GM12873 (cell line): ENCODE results near the gene ISYNA1.

ENCODE experiments used
- TF ChIP-seq, protein P1 (sequence below): IDR thresholded peaks from 2 replicates; pipeline ENCODE4 v1.5.1; 2012; ENCODE audit warnings: low read depth, mild to moderate bottlenecking, moderate library complexity, low read length, control low read depth; ENCODE audit not compliant: insufficient read depth; ENCODE audit errors: missing control alignments

The ISYNA1 gene

DNA sequence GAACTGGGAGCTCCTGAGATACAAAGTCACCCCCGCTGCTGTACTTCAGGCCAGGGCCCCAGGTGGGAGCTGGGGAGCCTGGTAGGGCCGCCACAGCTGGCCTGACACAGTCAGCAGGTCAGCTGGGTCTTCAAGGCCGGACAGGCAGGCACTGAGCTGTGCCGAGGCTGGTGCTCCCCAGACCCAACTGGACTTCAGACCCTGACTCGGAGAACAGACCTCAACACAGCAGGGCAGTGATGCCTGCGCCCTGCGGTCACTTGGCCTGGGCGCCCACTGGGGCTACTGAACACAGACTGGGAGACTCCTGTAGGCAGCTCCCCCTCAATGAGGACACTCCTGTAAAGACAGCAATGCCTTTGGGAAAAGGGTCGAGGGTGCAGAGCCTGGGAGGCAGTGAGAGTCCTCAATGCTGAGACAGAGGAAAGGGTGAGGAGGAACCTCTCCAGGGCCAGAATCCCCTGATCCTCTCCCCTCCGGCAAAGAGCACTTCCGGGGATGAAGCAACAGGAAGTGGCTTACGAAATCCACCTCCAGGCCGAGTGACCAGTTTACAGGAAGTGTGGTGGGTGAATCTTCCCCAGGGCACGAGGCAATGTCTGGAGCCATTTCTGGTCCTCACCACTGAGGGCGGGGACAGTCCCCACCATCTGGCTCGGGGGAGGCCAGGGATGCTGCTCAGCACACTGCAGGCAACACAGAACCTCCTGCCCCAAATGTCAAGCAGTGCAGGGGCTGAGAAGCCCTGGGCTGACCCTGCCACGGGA is 40.8 kb upstream of the ISYNA1 start:
- TF ChIP-seq, protein P1, sequence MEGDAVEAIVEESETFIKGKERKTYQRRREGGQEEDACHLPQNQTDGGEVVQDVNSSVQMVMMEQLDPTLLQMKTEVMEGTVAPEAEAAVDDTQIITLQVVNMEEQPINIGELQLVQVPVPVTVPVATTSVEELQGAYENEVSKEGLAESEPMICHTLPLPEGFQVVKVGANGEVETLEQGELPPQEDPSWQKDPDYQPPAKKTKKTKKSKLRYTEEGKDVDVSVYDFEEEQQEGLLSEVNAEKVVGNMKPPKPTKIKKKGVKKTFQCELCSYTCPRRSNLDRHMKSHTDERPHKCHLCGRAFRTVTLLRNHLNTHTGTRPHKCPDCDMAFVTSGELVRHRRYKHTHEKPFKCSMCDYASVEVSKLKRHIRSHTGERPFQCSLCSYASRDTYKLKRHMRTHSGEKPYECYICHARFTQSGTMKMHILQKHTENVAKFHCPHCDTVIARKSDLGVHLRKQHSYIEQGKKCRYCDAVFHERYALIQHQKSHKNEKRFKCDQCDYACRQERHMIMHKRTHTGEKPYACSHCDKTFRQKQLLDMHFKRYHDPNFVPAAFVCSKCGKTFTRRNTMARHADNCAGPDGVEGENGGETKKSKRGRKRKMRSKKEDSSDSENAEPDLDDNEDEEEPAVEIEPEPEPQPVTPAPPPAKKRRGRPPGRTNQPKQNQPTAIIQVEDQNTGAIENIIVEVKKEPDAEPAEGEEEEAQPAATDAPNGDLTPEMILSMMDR, result no peak

DNA sequence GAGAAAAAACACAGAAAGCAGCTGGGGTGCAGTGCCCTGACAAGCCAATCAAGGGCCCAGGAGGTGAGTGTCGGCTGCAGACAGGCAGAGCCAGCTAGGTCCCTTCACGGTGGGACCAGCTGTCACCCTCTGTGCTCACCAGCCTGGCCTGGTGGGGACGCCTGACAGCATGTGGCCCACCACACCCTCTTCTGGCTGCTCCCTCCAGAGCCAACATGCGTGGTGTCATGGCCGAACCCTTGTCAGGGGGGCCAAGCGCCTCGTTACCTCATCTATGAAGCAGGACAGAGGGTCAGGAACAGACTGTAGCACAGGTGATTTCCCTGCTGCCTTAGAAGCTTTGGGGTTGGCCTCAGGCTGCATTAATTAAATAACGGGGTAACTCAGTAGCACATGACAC is 40.0 kb upstream of the ISYNA1 start:
- TF ChIP-seq, protein P1, result no peak

DNA sequence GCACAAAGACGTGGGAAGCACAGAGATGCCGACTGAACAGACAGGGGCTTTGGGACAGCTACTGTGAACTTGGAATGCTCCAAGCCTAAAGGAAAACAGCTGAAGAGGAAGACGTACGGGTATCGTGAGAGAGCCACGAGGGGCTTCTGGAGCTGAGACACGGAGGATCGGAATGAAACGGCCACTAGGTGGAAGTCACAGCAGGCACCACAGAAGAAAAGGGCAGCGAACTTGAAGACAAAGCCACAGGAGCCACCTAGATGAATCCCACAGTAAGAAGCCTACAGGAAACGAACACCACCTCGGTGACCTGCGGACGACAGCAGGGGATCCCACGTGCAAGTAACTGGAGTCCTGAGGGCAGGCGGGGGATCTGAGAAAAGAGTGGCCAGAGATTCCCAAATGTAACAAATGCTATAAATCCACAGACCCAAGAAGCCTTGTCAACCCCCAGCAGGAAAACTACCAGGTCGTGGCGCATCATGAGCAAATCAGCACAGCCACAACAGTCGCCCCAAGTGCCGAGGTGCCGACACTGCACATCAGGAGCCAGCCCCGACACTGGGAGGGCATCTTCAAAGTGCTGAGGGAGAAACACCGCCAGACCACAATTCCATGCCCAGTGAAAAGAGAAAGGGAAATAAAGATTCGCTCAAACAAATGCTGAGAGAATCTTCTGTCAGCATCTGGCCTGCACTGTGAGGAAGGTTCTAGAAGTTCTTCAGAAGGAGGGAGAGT is 39.3 kb upstream of the ISYNA1 start:
- TF ChIP-seq, protein P1, result no peak

DNA sequence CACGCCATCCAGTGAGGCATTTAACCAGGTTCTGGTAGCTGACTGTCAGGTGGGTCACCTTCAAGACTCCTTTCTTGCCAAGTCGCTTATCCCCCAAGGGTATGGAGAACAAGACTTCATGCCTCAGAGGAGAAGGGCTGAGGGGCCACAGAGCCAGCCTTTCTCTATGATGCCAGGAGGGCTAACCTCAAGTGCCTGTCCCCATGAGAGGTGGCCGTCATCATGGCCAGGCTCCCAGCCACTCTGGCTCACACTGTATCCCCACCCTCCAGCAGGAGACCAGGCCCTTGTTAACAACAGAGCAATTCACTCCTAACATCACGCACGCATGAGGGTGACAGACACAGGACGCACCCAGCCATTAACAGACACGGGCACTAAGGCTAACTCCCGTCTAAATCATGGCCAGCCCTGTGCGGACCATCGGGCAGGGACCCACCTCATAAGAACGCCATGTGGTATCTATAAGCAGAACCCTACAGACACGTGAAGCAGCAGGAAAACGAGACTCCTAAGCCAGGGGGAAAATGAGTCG is 38.6 kb upstream of the ISYNA1 start:
- TF ChIP-seq, protein P1, result no peak

DNA sequence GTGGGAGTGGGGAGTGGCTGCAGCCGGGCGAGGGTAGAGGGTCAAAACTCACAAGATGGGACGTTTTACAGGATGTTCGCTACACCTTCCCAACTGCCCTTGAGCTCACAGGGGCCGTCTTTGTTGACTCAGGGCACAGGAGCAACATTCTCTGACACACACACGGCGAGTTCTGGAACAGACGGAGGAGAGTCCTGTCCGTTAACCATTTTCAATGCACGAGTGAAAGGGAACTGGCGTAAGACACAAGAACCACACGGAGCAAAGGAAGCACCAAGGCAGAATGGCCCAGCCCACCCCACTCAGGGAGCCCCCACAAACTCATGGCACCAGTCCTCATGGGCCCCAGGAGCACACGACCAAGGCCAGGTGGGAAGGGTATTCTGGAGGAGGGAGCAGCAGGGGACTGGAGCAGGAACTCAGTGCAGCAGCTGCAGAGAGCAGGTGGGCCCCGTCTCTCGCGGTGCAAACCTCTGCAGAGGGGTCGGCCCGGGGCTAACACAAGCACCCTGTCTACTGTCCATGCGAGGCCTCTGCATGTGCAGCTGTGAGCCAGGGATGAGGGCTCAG is 37.9 kb upstream of the ISYNA1 start:
- TF ChIP-seq, protein P1, result no peak

DNA sequence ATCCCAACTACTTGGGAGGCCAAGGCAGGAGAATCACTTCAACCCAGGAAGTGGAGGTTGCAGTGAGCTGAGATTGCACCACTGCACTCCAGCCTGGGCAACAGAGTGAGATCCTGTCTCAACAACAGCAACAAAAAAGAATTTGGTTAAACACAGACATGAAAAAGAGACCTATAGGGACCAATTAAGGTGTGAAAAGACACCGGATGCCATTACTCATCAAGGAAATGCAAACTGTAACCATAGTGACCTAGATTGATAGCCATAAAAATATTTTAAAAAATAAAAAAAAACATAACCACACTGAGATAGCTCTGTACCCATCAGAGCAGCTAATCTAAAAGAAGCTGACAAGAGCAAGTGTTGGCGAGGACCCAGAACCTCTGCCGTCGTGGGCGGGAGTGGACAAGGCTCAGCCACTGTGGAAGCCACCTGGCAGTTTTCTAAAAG is 37.1 kb upstream of the ISYNA1 start:
- TF ChIP-seq, protein P1, result no peak

DNA sequence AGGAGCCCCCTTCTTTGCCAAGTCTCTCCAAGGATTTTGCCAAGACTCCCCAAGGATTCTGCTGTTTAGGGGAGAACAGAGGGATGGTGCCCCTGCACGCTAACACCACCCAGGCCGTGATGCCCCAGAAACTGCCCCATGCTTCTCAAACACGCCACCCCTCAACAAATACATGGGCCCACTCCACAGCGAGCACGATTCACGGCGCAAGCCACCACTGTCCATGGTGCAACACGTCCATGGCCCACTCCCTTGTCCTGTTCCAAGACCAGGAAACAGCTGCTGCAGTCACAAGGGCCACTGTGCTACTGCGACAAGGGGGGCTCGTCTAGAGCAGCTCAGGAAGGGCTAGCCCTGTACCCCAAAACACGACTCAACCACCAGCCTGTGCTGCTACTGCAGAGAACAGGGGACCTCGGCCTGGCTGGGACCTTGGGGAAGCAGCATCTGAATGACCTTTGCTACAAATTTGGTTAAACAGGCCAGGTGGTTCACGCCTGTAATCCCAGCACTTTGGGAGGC is 36.5 kb upstream of the ISYNA1 start:
- TF ChIP-seq, protein P1, result no peak
